IMR-90 (cell line): Measurements from ENCODE around the gene MYH1. TPM values are rescaled to one million over a fixed set of nuclear protein-coding genes. Genes with fewer than 3 reads are reported as not detected.

ENCODE experiments used
- ATAC-seq: fragments of 200-7000 bp; cut with Tn5 transposase; 2 replicates; pipeline ENCODE4 v1.9.1; 2020; ENCODE audit warnings: low read depth, mild to moderate bottlenecking, moderate library complexity
- BruUV-seq: library from RNA; stranded (reverse); fragments of 400-500 nt; replicated peaks from 2 replicates; lab custom pipeline; 2021; lab: Mats Ljungman, UMichigan
- CTCF ChIA-PET: fragments of 300-600 bp; formaldehyde crosslinking; extraction: SDS; loops from one replicate; lab custom pipeline; 2021; ENCODE audit warnings: antibody characterized with exemption; lab: Yijun Ruan, JAX
- POLR2A ChIA-PET: fragments of 300-600 bp; sonication (Branson Sonifier 250); formaldehyde crosslinking; loops from one replicate; lab custom pipeline; 2022; ENCODE audit warnings: antibody characterized with exemption; ENCODE audit not compliant: unreplicated experiment; lab: Charles Lee
- DNase-seq: peaks from one replicate; pipeline ENCODE4 v3.0.0; 2013
- H2AFZ ChIP-seq: replicated peaks from 2 replicates; pipeline ENCODE3; 2013; ENCODE audit warnings: low read length, mild to moderate bottlenecking; ENCODE audit not compliant: poor library complexity
- H2AK5ac ChIP-seq: 2 replicates; pipeline ENCODE4 v1.6.1; 2013; ENCODE audit warnings: low read depth, low read length, inconsistent platforms
- H2AK9ac ChIP-seq: replicated peaks from 2 replicates; pipeline ENCODE3; 2013; ENCODE audit warnings: mild to moderate bottlenecking, low read depth, low read length, moderate library complexity; ENCODE audit not compliant: poor library complexity
- H2BK120ac ChIP-seq: 2 replicates; pipeline ENCODE4 v1.6.1; 2013; ENCODE audit warnings: low read depth, low read length, inconsistent platforms
- H2BK15ac ChIP-seq: 3 replicates; pipeline ENCODE4 v1.6.1; 2013; ENCODE audit warnings: low read depth, low read length, inconsistent platforms
- H2BK20ac ChIP-seq: 2 replicates; pipeline ENCODE4 v1.6.1; 2013; ENCODE audit warnings: low read depth, mild to moderate bottlenecking, inconsistent platforms, low read length, moderate library complexity
- H2BK5ac ChIP-seq: 2 replicates; pipeline ENCODE4 v1.6.1; 2013; ENCODE audit warnings: mild to moderate bottlenecking, low read depth, low read length, inconsistent platforms; ENCODE audit not compliant: poor library complexity, severe bottlenecking
- H3K14ac ChIP-seq: replicated peaks from 2 replicates; pipeline ENCODE4 v1.6.1; 2013; ENCODE audit warnings: low read depth, low read length, inconsistent platforms
- H3K18ac ChIP-seq: 2 replicates; pipeline ENCODE4 v1.6.1; 2013; ENCODE audit warnings: low read depth, low read length, control low read depth
- H3K23ac ChIP-seq: 2 replicates; pipeline ENCODE4 v1.6.1; 2013; ENCODE audit warnings: low read depth, low read length, inconsistent platforms
- H3K27ac ChIP-seq: 2 replicates; pipeline ENCODE4 v1.5.1; 2013; ENCODE audit warnings: mild to moderate bottlenecking, control low read depth, low read length; ENCODE audit not compliant: insufficient read depth
- H3K27me3 ChIP-seq: 2 replicates; pipeline ENCODE4 v1.6.1; 2013; ENCODE audit warnings: low read length; ENCODE audit not compliant: control insufficient read depth, insufficient read depth
- H3K36me3 ChIP-seq: 2 replicates; pipeline ENCODE4 v1.6.1; 2013; ENCODE audit warnings: low read length, mixed read lengths; ENCODE audit not compliant: control insufficient read depth, insufficient read depth
- H3K4ac ChIP-seq: 2 replicates; pipeline ENCODE4 v1.6.1; 2013; ENCODE audit warnings: low read depth, low read length, inconsistent platforms
- H3K4me1 ChIP-seq: 2 replicates; pipeline ENCODE4 v1.6.1; 2013; ENCODE audit warnings: low read length, mixed read lengths; ENCODE audit not compliant: control insufficient read depth, insufficient read depth
- H3K4me2 ChIP-seq: 2 replicates; pipeline ENCODE4 v1.6.1; 2013; ENCODE audit warnings: low read depth, mild to moderate bottlenecking, control low read depth, low read length, moderate library complexity
- H3K4me3 ChIP-seq: 2 replicates; pipeline ENCODE4 v1.5.1; 2013; ENCODE audit warnings: low read depth, mild to moderate bottlenecking, control low read depth, low read length, moderate library complexity; ENCODE audit not compliant: insufficient read depth
- H3K56ac ChIP-seq: 2 replicates; pipeline ENCODE4 v1.6.1; 2013; ENCODE audit warnings: low read length, inconsistent platforms; ENCODE audit not compliant: insufficient read depth; ENCODE audit errors: extremely low read depth
- H3K79me1 ChIP-seq, 2 experiments: 2 replicates each; pipeline ENCODE4 v1.6.1; 2013; ENCODE audit warnings: low read length in 2 of 2, inconsistent platforms in 1 of 2, low read depth in 1 of 2
- H3K9ac ChIP-seq: 2 replicates; pipeline ENCODE4 v1.6.1; 2013; ENCODE audit warnings: low read depth, low read length, control low read depth
- H3K9me1 ChIP-seq: 2 replicates; pipeline ENCODE4 v1.6.1; 2013; ENCODE audit warnings: low read length, inconsistent platforms; ENCODE audit not compliant: insufficient read depth
- H3K9me3 ChIP-seq: 2 replicates; pipeline ENCODE4 v1.6.1; 2013; ENCODE audit warnings: low read length; ENCODE audit not compliant: control insufficient read depth, insufficient read depth
- H4K20me1 ChIP-seq: 2 replicates; pipeline ENCODE4 v1.6.1; 2013; ENCODE audit warnings: low read length, inconsistent platforms; ENCODE audit not compliant: insufficient read depth
- H4K5ac ChIP-seq: 2 replicates; pipeline ENCODE4 v1.6.1; 2013; ENCODE audit warnings: mild to moderate bottlenecking, low read depth, low read length, control low read depth
- H4K8ac ChIP-seq, 2 experiments: 2 replicates each; pipeline ENCODE4 v1.6.1; 2013; ENCODE audit warnings: low read depth in 2 of 2, low read length in 2 of 2, control low read depth in 1 of 2, inconsistent platforms in 1 of 2
- H4K91ac ChIP-seq: 2 replicates; pipeline ENCODE4 v1.6.1; 2013; ENCODE audit warnings: low read depth, low read length, inconsistent platforms; ENCODE audit not compliant: insufficient read depth
- BHLHE40 ChIP-seq: fragments of 150-350 bp; IDR thresholded peaks from 2 replicates; pipeline ENCODE4 v1.6.1; 2016; ENCODE audit warnings: mild to moderate bottlenecking, low read depth, low read length
- CEBPB ChIP-seq: IDR thresholded peaks from 2 replicates; pipeline ENCODE4 v1.6.1; 2012; ENCODE audit warnings: low read depth, low read length, improper control_type of control experiment
- CHD1 ChIP-seq: IDR thresholded peaks from 2 replicates; pipeline ENCODE4 v1.6.1; 2012; ENCODE audit warnings: low read depth, low read length, improper control_type of control experiment
- FOS ChIP-seq: fragments of 150-350 bp; IDR thresholded peaks from 2 replicates; pipeline ENCODE4 v1.6.1; 2016; ENCODE audit warnings: low read depth, low read length
- MAFK ChIP-seq: IDR thresholded peaks from 2 replicates; pipeline ENCODE4 v1.6.1; 2012; ENCODE audit warnings: low read depth, low read length, improper control_type of control experiment
- MAZ ChIP-seq: IDR thresholded peaks from 2 replicates; pipeline ENCODE4 v1.6.1; 2012; ENCODE audit warnings: low read depth, mild to moderate bottlenecking, low read length, improper control_type of control experiment, moderate library complexity, borderline replicate concordance
- MXI1 ChIP-seq: IDR thresholded peaks from 2 replicates; pipeline ENCODE4 v1.6.1; 2012; ENCODE audit warnings: low read depth, mild to moderate bottlenecking, low read length, moderate library complexity, borderline replicate concordance
- NFE2L2 ChIP-seq: fragments of 150-350 bp; IDR thresholded peaks from 2 replicates; pipeline ENCODE4 v1.6.1; 2016; ENCODE audit warnings: low read depth, mild to moderate bottlenecking, low read length
- POLR2A ChIP-seq: IDR thresholded peaks from 2 replicates; pipeline ENCODE4 v1.6.1; 2012; ENCODE audit warnings: mild to moderate bottlenecking, low read depth, low read length
- RAD21 ChIP-seq: IDR thresholded peaks from 2 replicates; pipeline ENCODE4 v1.6.1; 2012; ENCODE audit warnings: low read length, improper control_type of control experiment
- RCOR1 ChIP-seq: IDR thresholded peaks from 2 replicates; pipeline ENCODE4 v1.6.1; 2012; ENCODE audit warnings: mild to moderate bottlenecking, low read length, improper control_type of control experiment; ENCODE audit not compliant: insufficient replicate concordance
- RFX5 ChIP-seq: IDR thresholded peaks from 2 replicates; pipeline ENCODE4 v1.8.0; 2012; ENCODE audit warnings: low read depth, mild to moderate bottlenecking, low read length, moderate library complexity
- SMC3 ChIP-seq: fragments of 150-350 bp; IDR thresholded peaks from 2 replicates; pipeline ENCODE4 v1.6.1; 2016; ENCODE audit warnings: low read depth, mild to moderate bottlenecking, antibody characterized with exemption, low read length, moderate library complexity
- WGBS, 2 experiments: methylation state at CpG; one replicate each; pipeline versions ENCODE4 v1.1.5 to v1.1.7; 2013; ENCODE audit warnings: missing lambda C conversion rate in 2 of 2; ENCODE audit not compliant: insufficient read length in 1 of 2; ENCODE audit errors: extremely low coverage in 2 of 2; 5-methylcytosine and 5-hydroxymethylcytosine counted together
- dilution Hi-C: fragments of 300-500 bp; cut with HindIII; formaldehyde crosslinking; loops from one replicate; pipeline ENCODE4 v1.14.3; 2018; ENCODE audit warnings: low sequenced_read_pairs; ENCODE audit not compliant: unreplicated experiment
- in situ Hi-C: fragments of 300-500 bp; cut with MboI; formaldehyde crosslinking; loops from 3 replicates; pipeline ENCODE4 v1.14.3; 2019; ENCODE audit warnings: low sequenced_read_pairs, inconsistent platforms, mixed read lengths
- intact Hi-C: fragments of 100-400 bp; cut with micrococcal nuclease; formaldehyde crosslinking; loops from 2 replicates; pipeline ENCODE4 v1.10.0; 2022
- polyA plus RNA-seq, 3 experiments: library from polyadenylated mRNA; depleted of rRNA; stranded (reverse); fragments of >200 nt; gene quantifications; 2 replicates each; pipeline ENCODE4 v1.2.3, GENCODE V29; 2012; ENCODE audit warnings: low replicate concordance in 1 of 3
- total RNA-seq: library from RNA; depleted of rRNA; stranded (reverse); fragments of >200 nt; gene quantifications from 2 replicates; pipeline ENCODE4 v1.2.3, GENCODE V29; 2012
- TF ChIP-seq, protein P1 (sequence below): fragments of 150-350 bp; IDR thresholded peaks from 2 replicates; pipeline ENCODE4 v1.6.1; 2016; ENCODE audit warnings: low read depth, mild to moderate bottlenecking, low read length, moderate library complexity, borderline replicate concordance
- TF ChIP-seq, protein P2 (sequence below): fragments of 150-350 bp; IDR thresholded peaks from 2 replicates; pipeline ENCODE4 v1.6.1; 2017; ENCODE audit warnings: mild to moderate bottlenecking, antibody characterized with exemption, low read length, low read depth
- TF ChIP-seq, protein P3 (sequence below): conservative IDR thresholded peaks from 2 replicates; pipeline ENCODE4 v1.5.1; 2012; ENCODE audit warnings: mild to moderate bottlenecking, low read depth, low read length, improper control_type of control experiment

The MYH1 gene
- total and polyA plus RNA-seq, 2 of the 4 experiments (the other 2 are of a cell fraction), result not detected

DNA sequence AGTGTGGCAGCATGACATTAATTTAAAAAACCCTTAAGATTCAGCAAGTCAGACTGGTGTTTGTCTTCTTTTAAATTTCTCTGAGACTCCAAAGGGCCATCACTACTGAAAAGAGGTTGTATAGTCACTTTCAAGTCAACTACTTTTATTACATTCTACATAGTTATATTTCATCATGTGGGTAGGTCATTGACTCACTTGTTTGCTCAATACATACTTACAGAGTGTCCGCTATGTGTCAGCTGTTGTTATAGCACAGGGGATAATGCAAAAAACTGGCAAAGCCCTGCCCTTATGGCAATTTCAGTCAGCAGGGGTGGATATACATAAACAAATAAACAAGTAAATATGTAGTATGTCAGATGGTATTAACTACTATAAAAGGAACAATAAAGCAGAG lies 46.5 kb downstream of the MYH1 start:
- WGBS, 2 experiments, result no CpG with 5 or more reads among the region's 1 CpG
- TF ChIP-seq POLR2A, result no peak
- no peak for TF ChIP-seq MAFK
- no peak for TF ChIP-seq FOS
- TF ChIP-seq, protein P1, sequence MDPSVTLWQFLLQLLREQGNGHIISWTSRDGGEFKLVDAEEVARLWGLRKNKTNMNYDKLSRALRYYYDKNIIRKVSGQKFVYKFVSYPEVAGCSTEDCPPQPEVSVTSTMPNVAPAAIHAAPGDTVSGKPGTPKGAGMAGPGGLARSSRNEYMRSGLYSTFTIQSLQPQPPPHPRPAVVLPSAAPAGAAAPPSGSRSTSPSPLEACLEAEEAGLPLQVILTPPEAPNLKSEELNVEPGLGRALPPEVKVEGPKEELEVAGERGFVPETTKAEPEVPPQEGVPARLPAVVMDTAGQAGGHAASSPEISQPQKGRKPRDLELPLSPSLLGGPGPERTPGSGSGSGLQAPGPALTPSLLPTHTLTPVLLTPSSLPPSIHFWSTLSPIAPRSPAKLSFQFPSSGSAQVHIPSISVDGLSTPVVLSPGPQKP, result no peak
- TF ChIP-seq, protein P2, sequence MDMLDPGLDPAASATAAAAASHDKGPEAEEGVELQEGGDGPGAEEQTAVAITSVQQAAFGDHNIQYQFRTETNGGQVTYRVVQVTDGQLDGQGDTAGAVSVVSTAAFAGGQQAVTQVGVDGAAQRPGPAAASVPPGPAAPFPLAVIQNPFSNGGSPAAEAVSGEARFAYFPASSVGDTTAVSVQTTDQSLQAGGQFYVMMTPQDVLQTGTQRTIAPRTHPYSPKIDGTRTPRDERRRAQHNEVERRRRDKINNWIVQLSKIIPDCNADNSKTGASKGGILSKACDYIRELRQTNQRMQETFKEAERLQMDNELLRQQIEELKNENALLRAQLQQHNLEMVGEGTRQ, result no peak
- TF ChIP-seq RAD21, result no peak
- TF ChIP-seq, protein P3, sequence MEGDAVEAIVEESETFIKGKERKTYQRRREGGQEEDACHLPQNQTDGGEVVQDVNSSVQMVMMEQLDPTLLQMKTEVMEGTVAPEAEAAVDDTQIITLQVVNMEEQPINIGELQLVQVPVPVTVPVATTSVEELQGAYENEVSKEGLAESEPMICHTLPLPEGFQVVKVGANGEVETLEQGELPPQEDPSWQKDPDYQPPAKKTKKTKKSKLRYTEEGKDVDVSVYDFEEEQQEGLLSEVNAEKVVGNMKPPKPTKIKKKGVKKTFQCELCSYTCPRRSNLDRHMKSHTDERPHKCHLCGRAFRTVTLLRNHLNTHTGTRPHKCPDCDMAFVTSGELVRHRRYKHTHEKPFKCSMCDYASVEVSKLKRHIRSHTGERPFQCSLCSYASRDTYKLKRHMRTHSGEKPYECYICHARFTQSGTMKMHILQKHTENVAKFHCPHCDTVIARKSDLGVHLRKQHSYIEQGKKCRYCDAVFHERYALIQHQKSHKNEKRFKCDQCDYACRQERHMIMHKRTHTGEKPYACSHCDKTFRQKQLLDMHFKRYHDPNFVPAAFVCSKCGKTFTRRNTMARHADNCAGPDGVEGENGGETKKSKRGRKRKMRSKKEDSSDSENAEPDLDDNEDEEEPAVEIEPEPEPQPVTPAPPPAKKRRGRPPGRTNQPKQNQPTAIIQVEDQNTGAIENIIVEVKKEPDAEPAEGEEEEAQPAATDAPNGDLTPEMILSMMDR, result no peak
- no peak for TF ChIP-seq RCOR1
- no peak for TF ChIP-seq MXI1
- TF ChIP-seq MAZ, result no peak
- TF ChIP-seq SMC3, result no peak
- TF ChIP-seq BHLHE40, result no peak
- no peak for TF ChIP-seq NFE2L2
- no peak for TF ChIP-seq RFX5
- no peak for TF ChIP-seq CHD1
- no peak for TF ChIP-seq CEBPB
- H2BK5ac ChIP-seq, result no peak overlapping the region
- no peak overlapping the region for H2AK5ac ChIP-seq
- H3K9ac ChIP-seq, result no peak overlapping the region
- no peaks in the 10 kb centered on the region for H3K36me3 ChIP-seq
- no peaks in the 10 kb centered on the region for H3K4me1 ChIP-seq
- no peak overlapping the region for H2AFZ ChIP-seq
- peak; percentile 3 for DNase-seq
- no peak for ATAC-seq
- in situ Hi-C loops (no loop called here), dilution Hi-C loops (no loop called here), intact Hi-C loops (no loop called here)
- H2BK120ac ChIP-seq, result no peak overlapping the region
- H3K27me3 ChIP-seq, result no peaks in the 10 kb centered on the region
- H4K91ac ChIP-seq, result no peak overlapping the region
- no peak overlapping the region for H4K5ac ChIP-seq
- ChIA-PET POLR2A (no interaction called here), CTCF (no interaction called here)
- H3K4me2 ChIP-seq, result no peak overlapping the region
- no peaks in the 10 kb centered on the region for H3K79me1 ChIP-seq
- H3K23ac ChIP-seq, result no peak overlapping the region
- H4K8ac ChIP-seq, result no peak overlapping the region
- H2AK9ac ChIP-seq, result no peak overlapping the region
- H2BK15ac ChIP-seq, result no peak overlapping the region
- H3K9me1 ChIP-seq, result no peaks in the 10 kb centered on the region
- H3K18ac ChIP-seq, result no peak overlapping the region
- H3K4ac ChIP-seq, result no peak overlapping the region
- no TSS peak for BruUV-seq
- no peaks in the 10 kb centered on the region for H3K9me3 ChIP-seq
- H4K20me1 ChIP-seq, result no peaks in the 10 kb centered on the region
- no peak overlapping the region for H3K14ac ChIP-seq
- no peak overlapping the region for H3K56ac ChIP-seq
- H3K27ac ChIP-seq, result no peak overlapping the region
- no peak overlapping the region for H3K4me3 ChIP-seq
- no peak overlapping the region for H2BK20ac ChIP-seq
